ENCODE data around the gene IRF7.
"Not testable (repeated sequence)": the region's sequence is repeated elsewhere in the genome, so short reads cannot be mapped to it uniquely, and the experiment has no call there.

IRF7 gene

DNA sequence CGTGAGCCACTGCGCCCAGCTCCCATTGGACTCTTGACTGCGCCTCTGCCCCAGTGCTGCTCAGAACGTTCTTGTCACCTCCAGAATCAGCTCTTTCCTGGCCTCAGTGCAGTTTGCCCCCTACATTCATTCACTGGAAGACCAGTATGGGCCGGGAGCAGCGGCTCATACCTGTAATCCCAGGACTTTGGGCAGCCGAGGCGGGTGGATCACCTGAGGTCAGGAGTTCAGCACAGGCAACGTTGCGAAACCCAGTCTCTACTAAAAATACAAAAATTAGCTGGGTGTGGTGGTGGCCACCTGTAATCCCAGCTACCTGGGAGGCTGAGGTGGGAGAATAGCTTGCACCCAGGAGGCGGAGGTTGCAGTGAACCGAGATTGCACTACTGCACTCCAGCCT is 38.7 kb upstream of the IRF7 start:
- not testable (repeated sequence) for H3K4me1 ChIP-seq (ENCODE audit: control insufficient read depth, low read depth, low read length); H3K4me3 ChIP-seq (ENCODE audit: low read length)
- H3K36me3 ChIP-seq (ENCODE audit: control insufficient read depth, low read depth, low read length): peaks cover 13% of the 10 kb centered on the region

DNA sequence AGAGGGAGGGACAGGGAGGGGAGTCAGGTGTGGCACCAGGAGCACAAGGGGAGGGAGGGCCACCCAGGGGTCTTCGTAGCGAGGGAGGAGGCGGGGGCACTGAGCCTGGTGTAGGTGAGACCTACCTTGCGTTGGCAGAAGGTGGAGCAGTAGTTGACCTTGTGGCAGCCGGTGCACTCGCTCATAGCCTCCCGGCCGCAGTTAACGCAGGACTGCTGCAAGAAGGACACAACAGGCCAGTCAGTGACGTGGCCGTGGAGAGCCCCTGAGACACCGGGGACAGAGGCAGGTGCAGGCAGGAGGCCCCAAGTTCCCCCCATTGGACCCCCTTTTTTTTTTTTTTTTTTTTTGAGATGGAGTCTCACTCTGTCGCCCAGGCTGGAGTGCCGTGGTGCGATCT is 38.1 kb upstream of the IRF7 start:
- Histone ChIP-seq H3K9me3 (ENCODE audit: control insufficient read depth, low read depth, low read length) (no peaks in the 10 kb centered on the region), H3K9ac (ENCODE audit: low read length) (no peak overlapping the region), H3K4me3 (ENCODE audit: low read length) (no peak overlapping the region), H3K27me3 (ENCODE audit: control insufficient read depth, insufficient read depth, low read length) (no peaks in the 10 kb centered on the region), H3K27ac (ENCODE audit: low read length) (no peak overlapping the region), H3K36me3 (ENCODE audit: control insufficient read depth, low read depth, low read length) (peaks cover 13% of the 10 kb centered on the region), H3K4me1 (ENCODE audit: control insufficient read depth, low read depth, low read length) (no peaks in the 10 kb centered on the region)

More for the DNA sequence above, 38.7 kb upstream of the IRF7 start:
- H3K9ac ChIP-seq (ENCODE audit: low read length); H3K9me3 ChIP-seq (ENCODE audit: control insufficient read depth, low read depth, low read length); H3K27ac ChIP-seq (ENCODE audit: low read length); H3K27me3 ChIP-seq (ENCODE audit: control insufficient read depth, insufficient read depth, low read length): not testable (repeated sequence)

DNA sequence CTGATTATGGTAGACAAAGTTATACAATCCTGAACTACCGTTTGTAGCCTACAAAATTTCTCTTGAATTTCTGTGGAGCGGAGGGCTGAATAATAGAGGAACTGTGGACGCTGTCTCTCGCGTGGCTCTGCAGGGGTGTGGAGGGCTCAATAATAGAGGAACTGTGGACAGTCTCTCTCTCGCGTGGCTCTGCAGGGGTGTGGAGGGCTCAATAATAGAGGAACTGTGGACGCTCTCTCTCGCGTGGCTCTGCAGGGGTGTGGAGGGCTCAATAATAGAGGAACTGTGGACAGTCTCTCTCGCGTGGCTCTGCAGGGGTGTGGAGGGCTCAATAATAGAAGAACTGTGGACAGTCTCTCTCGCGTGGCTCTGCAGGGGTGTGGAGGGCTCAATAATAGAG is 37.4 kb upstream of the IRF7 start:
- not testable (repeated sequence) for H3K4me3 ChIP-seq (ENCODE audit: low read length); H3K4me1 ChIP-seq (ENCODE audit: control insufficient read depth, low read depth, low read length); H3K27ac ChIP-seq (ENCODE audit: low read length); H3K9ac ChIP-seq (ENCODE audit: low read length); H3K9me3 ChIP-seq (ENCODE audit: control insufficient read depth, low read depth, low read length); H3K27me3 ChIP-seq (ENCODE audit: control insufficient read depth, insufficient read depth, low read length)
- H3K36me3 ChIP-seq (ENCODE audit: control insufficient read depth, low read depth, low read length): peaks cover 13% of the 10 kb centered on the region

DNA sequence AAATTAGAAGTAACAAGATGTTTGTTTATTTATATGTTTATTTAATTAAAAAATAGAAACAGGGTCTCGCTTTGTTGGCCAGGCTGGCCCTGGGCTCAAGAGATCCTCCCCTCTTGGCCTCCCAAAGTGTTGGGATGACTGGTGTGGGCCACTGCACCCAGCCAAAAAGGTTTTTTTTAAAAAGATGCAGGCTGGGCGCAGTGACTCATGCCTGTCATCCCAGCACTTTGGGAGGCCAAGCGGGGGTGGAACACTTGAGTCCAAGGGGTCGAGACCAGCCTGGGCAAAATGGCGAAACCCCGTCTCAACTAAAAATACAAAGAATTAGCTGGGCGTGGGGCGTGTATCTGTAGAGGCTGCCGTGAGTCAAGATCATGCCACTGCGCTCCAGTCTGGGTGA is 34.7 kb upstream of the IRF7 start:
- H3K36me3 ChIP-seq (ENCODE audit: control insufficient read depth, low read depth, low read length): peaks cover 10% of the 10 kb centered on the region
- no peaks in the 10 kb centered on the region for H3K27me3 ChIP-seq (ENCODE audit: control insufficient read depth, insufficient read depth, low read length)
- H3K4me1 ChIP-seq (ENCODE audit: control insufficient read depth, low read depth, low read length): no peaks in the 10 kb centered on the region
- no peak overlapping the region for H3K4me3 ChIP-seq (ENCODE audit: low read length)
- no peaks in the 10 kb centered on the region for H3K9me3 ChIP-seq (ENCODE audit: control insufficient read depth, low read depth, low read length)
- no peak overlapping the region for H3K9ac ChIP-seq (ENCODE audit: low read length)
- no peak overlapping the region for H3K27ac ChIP-seq (ENCODE audit: low read length)

DNA sequence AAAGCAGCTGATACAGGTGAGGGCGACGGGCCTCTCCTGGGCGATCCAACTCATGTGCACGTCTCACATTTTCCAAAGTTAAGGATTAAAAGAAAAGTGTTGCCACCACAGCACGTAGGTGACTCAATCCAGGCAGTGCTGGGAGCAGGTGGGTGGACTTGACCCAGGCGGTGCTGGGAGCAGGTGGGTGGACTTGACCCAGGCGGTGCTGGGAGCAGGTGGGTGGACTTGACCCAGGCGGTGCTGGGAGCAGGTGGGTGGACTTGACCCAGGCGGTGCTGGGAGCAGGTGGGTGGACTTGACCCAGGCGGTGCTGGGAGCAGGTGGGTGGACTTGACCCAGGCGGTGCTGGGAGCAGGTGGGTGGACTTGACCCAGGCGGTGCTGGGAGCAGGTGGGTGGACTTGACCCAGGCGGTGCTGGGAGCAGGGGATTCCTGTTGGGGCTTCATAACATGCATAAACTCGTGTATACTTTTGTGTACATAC is 32.0 kb upstream of the IRF7 start:
- not testable (repeated sequence) for H3K9ac ChIP-seq (ENCODE audit: low read length); H3K27me3 ChIP-seq (ENCODE audit: control insufficient read depth, insufficient read depth, low read length); H3K36me3 ChIP-seq (ENCODE audit: control insufficient read depth, low read depth, low read length); H3K4me3 ChIP-seq (ENCODE audit: low read length); H3K27ac ChIP-seq (ENCODE audit: low read length); H3K4me1 ChIP-seq (ENCODE audit: control insufficient read depth, low read depth, low read length); H3K9me3 ChIP-seq (ENCODE audit: control insufficient read depth, low read depth, low read length)

DNA sequence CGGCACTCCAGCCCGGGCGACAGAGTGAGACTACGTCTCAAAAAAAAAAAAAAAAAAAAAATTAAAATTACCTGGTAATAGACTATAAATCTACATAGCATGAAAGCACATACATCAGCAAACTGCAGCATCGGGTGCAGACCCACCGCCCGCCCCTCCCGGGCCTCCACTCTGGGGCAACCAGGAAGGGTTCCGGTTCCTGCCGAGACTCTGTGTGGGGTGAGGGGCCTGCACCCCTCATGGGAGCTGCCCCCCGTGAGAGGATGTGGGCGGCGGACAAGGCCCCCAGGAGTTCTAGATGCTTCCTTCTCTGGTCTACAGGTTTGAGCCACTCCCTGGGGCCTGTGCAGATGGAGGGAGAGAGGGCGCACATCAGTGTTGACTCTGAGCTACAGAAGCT is 30.5 kb upstream of the IRF7 start:
- H3K27ac ChIP-seq (ENCODE audit: low read length): no peak overlapping the region
- no peaks in the 10 kb centered on the region for H3K9me3 ChIP-seq (ENCODE audit: control insufficient read depth, low read depth, low read length)
- H3K4me3 ChIP-seq (ENCODE audit: low read length): no peak overlapping the region
- H3K4me1 ChIP-seq (ENCODE audit: control insufficient read depth, low read depth, low read length): no peaks in the 10 kb centered on the region
- peaks cover 3% of the 10 kb centered on the region for H3K27me3 ChIP-seq (ENCODE audit: control insufficient read depth, insufficient read depth, low read length)
- no peak overlapping the region for H3K9ac ChIP-seq (ENCODE audit: low read length)
- peaks cover 9% of the 10 kb centered on the region for H3K36me3 ChIP-seq (ENCODE audit: control insufficient read depth, low read depth, low read length)

DNA sequence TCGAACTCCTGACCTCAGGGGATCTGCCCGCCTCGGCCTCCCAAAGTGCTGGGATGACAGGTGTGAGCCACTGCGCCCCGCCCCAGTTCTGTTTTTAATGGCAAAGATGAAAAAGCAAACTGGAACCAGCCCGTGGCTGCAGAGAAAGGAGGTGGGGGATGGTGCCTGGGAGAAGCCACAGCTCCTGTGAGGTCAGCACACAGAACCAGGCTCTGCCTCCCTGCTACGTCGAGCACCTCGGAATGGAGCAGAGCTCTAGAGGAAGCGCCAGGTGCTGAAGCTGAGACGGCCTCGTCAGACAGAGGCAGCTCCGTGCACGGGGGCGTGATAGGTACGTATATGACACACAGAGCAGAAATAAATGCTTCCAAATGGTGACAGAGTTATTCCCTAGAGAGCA is 29.8 kb upstream of the IRF7 start:
- Histone ChIP-seq H3K9me3 (ENCODE audit: control insufficient read depth, low read depth, low read length) (no peaks in the 10 kb centered on the region), H3K9ac (ENCODE audit: low read length) (no peak overlapping the region), H3K4me1 (ENCODE audit: control insufficient read depth, low read depth, low read length) (peaks cover 5% of the 10 kb centered on the region), H3K27me3 (ENCODE audit: control insufficient read depth, insufficient read depth, low read length) (peaks cover 10% of the 10 kb centered on the region), H3K4me3 (ENCODE audit: low read length) (no peak overlapping the region), H3K27ac (ENCODE audit: low read length) (no peak overlapping the region), H3K36me3 (ENCODE audit: control insufficient read depth, low read depth, low read length) (peaks cover 6% of the 10 kb centered on the region)

DNA sequence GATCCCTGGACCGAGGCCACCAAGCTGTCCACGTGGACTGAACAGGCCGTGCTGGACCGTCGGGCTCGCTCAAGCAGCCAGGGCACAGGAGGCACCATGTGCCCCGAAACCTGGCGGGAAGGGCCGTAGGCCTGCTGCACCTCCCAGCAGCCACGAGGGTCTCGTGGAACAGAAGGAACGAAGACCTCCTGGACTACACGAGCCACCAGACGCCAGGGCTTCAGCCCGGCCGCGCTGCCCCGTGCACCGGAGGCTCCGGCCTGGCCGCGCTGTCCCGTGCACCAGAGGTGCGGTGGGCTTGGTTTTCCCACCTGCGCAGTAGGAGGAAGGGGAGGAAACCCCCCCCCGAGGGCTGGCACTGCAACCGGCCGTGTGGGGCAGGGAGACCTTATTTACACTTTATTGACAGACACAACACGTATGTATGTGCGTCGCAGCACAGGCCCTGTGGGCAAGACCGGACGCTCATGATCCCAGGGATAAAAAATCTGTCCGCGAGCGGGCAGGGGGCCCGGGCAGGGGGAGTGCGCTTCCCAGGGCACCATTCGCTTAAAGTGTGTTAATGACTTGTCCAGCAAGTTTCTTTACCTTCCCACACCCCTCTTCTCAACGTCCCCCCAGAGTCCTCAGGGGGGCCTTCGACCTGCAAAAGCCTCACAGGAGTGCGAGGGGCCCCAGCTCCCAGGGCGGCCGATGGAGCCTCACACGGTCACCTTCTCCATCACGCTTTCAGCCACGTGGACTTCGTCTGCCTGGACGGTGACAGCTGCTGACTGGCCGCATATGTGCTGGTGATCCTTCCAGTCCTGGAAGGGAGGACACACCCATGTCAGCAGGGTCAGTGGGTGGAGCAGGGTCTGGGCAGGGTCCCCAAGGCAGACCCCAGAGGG is 28.3 kb upstream of the IRF7 start:
- Histone ChIP-seq H3K9ac (ENCODE audit: low read length) (no peak overlapping the region), H3K4me3 (ENCODE audit: low read length) (no peak overlapping the region), H3K4me1 (ENCODE audit: control insufficient read depth, low read depth, low read length) (peaks cover 8% of the 10 kb centered on the region), H3K27me3 (ENCODE audit: control insufficient read depth, insufficient read depth, low read length) (peaks cover 18% of the 10 kb centered on the region), H3K9me3 (ENCODE audit: control insufficient read depth, low read depth, low read length) (no peaks in the 10 kb centered on the region), H3K27ac (ENCODE audit: low read length) (no peak overlapping the region), H3K36me3 (ENCODE audit: control insufficient read depth, low read depth, low read length) (peaks cover 5% of the 10 kb centered on the region)

DNA sequence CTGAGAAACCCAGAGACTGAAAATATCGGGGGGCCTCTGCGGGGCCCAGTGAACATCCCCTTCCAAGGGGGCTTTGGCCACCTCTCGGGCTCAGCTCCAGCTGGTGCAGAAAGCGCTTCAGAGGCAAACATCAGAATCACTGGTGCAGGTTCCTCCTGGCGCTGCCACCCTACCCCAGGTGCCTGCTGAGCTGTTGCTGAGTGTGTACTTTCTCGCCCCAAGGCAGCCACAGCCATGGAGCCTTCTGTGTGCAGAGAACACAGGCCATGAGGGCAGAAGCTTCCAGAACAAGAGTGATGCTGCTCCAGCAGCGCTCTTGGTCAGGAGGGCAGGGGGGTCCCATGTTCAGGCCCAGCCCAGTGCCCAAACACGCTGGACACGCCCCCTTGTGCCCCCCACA is 27.6 kb upstream of the IRF7 start:
- Histone ChIP-seq H3K9me3 (ENCODE audit: control insufficient read depth, low read depth, low read length) (no peaks in the 10 kb centered on the region), H3K4me1 (ENCODE audit: control insufficient read depth, low read depth, low read length) (peaks cover 8% of the 10 kb centered on the region), H3K27me3 (ENCODE audit: control insufficient read depth, insufficient read depth, low read length) (peaks cover 26% of the 10 kb centered on the region), H3K36me3 (ENCODE audit: control insufficient read depth, low read depth, low read length) (peaks cover 5% of the 10 kb centered on the region), H3K4me3 (ENCODE audit: low read length) (no peak overlapping the region), H3K9ac (ENCODE audit: low read length) (no peak overlapping the region), H3K27ac (ENCODE audit: low read length) (no peak overlapping the region)

DNA sequence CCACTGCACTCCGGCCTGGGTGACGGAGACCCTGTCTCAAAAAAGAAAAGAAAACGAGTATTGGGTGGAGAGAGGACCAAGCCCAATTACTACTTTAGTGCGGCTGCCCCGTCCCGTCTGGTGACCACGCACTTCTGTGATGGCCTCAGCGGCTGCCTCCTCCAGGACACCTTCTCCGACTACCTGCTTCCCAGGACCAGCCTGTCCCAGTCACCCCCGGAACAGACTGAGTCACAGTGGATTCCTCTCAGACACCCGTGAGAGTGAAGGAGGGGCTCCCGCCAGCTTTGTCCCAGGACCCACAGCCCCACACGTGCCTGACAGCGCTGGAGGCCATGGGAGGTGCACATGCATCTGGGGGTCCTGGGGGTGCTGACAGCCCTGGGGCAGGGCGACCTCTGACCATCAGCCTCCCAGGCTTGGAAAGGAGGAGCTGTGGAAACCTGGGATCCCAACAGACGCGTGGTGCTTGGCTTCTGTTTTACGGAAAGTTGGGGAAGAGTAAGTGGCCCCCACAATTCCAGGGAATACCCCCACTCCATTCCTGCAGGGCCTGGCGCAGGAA is 26.1 kb upstream of the IRF7 start:
- Histone ChIP-seq H3K4me3 (ENCODE audit: low read length) (no peak overlapping the region), H3K9ac (ENCODE audit: low read length) (no peak overlapping the region), H3K27me3 (ENCODE audit: control insufficient read depth, insufficient read depth, low read length) (peaks cover 40% of the 10 kb centered on the region), H3K36me3 (ENCODE audit: control insufficient read depth, low read depth, low read length) (peaks cover 5% of the 10 kb centered on the region), H3K9me3 (ENCODE audit: control insufficient read depth, low read depth, low read length) (no peaks in the 10 kb centered on the region), H3K27ac (ENCODE audit: low read length) (no peak overlapping the region), H3K4me1 (ENCODE audit: control insufficient read depth, low read depth, low read length) (peaks cover 8% of the 10 kb centered on the region)

DNA sequence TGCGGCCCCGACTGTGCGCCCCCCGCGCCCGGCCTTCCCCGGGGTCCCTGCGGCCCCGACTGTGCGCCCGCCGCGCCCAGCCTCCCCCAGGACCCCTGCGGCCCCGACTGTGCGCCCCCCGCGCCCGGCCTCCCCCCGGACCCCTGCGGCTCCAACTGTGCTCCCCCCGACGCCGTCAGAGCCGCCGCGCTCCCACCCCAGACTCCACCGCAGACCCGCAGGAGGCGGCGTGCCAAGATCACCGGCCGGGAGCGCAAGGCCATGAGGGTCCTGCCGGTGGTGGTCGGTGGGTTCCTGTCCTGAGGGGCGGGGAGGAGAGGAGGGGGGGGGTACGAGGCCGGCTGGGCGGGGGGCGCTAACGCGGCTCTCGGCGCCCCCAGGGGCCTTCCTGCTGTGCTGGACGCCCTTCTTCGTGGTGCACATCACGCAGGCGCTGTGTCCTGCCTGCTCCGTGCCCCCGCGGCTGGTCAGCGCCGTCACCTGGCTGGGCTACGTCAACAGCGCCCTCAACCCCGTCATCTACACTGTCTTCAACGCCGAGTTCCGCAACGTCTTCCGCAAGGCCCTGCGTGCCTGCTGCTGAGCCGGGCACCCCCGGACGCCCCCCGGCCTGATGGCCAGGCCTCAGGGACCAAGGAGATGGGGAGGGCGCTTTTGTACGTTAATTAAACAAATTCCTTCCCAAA is 24.4 kb upstream of the IRF7 start:
- Histone ChIP-seq H3K9ac (ENCODE audit: low read length) (no peak overlapping the region), H3K27ac (ENCODE audit: low read length) (no peak overlapping the region), H3K4me3 (ENCODE audit: low read length) (peak overlapping the region; percentile 5), H3K9me3 (ENCODE audit: control insufficient read depth, low read depth, low read length) (no peaks in the 10 kb centered on the region), H3K4me1 (ENCODE audit: control insufficient read depth, low read depth, low read length) (peaks cover 8% of the 10 kb centered on the region), H3K27me3 (ENCODE audit: control insufficient read depth, insufficient read depth, low read length) (peaks cover 58% of the 10 kb centered on the region), H3K36me3 (ENCODE audit: control insufficient read depth, low read depth, low read length) (peaks cover 5% of the 10 kb centered on the region)
